NCI-H2081 treated with DMSO at 0.1 percent for 48 hours (cell line): ENCODE data around the gene MAGI1.

Experiments used
- DNase-seq: peaks from one replicate; lab custom pipeline; 2025; lab: John Stamatoyannopoulos, UW

The MAGI1 gene

GRCh38 chr3:65305836-65306235 lies 732.9 kb downstream of the MAGI1 start:
- DNase-seq: no peak
